ENCODE data around the gene OCA2. TPM values are rescaled to one million over a fixed set of nuclear protein-coding genes. Genes with fewer than 3 reads are reported as not detected.

The OCA2 gene
- total RNA-seq, 6 experiments from 2014 or later = 0.07 to 0.13 (median 0.12) TPM; not detected in 3

- ATAC-seq (no peak), DNase-seq (no peak)
- WGBS (ENCODE audit: insufficient coverage, low coverage, low lambda C conversion rate, missing lambda C conversion rate) = 58% methylated on average over 7 of the region's 7 CpGs
- H3K36me3 ChIP-seq = no peaks in the 10 kb centered on the region
- intact Hi-C loops (cut with DNase I) = no loop called here
- no peaks in the 10 kb centered on the region for H3K4me1 ChIP-seq
- no peak for TF ChIP-seq POLR2A (IDR thresholded peaks at IDR 0.05)
- no peak for TF ChIP-seq CTCF (IDR thresholded peaks at IDR 0.05)
- no peaks in the 10 kb centered on the region for H3K9me3 ChIP-seq
- H3K27ac ChIP-seq = no peak overlapping the region
- no peak overlapping the region for H3K4me3 ChIP-seq
- H3K27me3 ChIP-seq = no peaks in the 10 kb centered on the region
Measured at GRCh38 chr15:27867861-27868260, 231.3 kb downstream of the OCA2 start.

GRCh38 chr15:27866505-27867165, 232.5 kb downstream of the OCA2 start:
- Histone ChIP-seq H3K36me3 (no peaks in the 10 kb centered on the region), H3K27ac (no peak overlapping the region), H3K9me3 (no peaks in the 10 kb centered on the region), H3K4me1 (no peaks in the 10 kb centered on the region), H3K4me3 (no peak overlapping the region), H3K27me3 (no peaks in the 10 kb centered on the region)
- no peak for ATAC-seq
- 56% methylated on average over 5 of the region's 10 CpGs for WGBS (ENCODE audit: insufficient coverage, low coverage, low lambda C conversion rate, missing lambda C conversion rate)
- no peak for TF ChIP-seq CTCF (IDR thresholded peaks at IDR 0.05)
- no peak for TF ChIP-seq POLR2A (IDR thresholded peaks at IDR 0.05)
- intact Hi-C loops (cut with DNase I) = no loop called here
- no peak for DNase-seq

- DNase-seq = no peak
- no peaks in the 10 kb centered on the region for H3K9me3 ChIP-seq
- no peak overlapping the region for H3K4me3 ChIP-seq
- H3K36me3 ChIP-seq = no peaks in the 10 kb centered on the region
- H3K27me3 ChIP-seq = no peaks in the 10 kb centered on the region
- no peaks in the 10 kb centered on the region for H3K4me1 ChIP-seq
- TF ChIP-seq POLR2A (IDR thresholded peaks at IDR 0.05) (no peak), CTCF (IDR thresholded peaks at IDR 0.05) (no peak)
- intact Hi-C loops (cut with DNase I) = no loop called here
- ATAC-seq = no peak
- WGBS (ENCODE audit: insufficient coverage, low coverage, low lambda C conversion rate, missing lambda C conversion rate) = no CpG with 5 or more reads among the region's 3 CpGs
- H3K27ac ChIP-seq = no peak overlapping the region
Measured at GRCh38 chr15:27865926-27866325, 233.2 kb downstream of the OCA2 start.

GRCh38 chr15:27865323-27865922, 233.7 kb downstream of the OCA2 start:
- TF ChIP-seq CTCF (IDR thresholded peaks at IDR 0.05) (no peak), POLR2A (IDR thresholded peaks at IDR 0.05) (no peak)
- Histone ChIP-seq H3K4me1 (no peaks in the 10 kb centered on the region), H3K36me3 (no peaks in the 10 kb centered on the region), H3K27me3 (no peaks in the 10 kb centered on the region), H3K4me3 (no peak overlapping the region), H3K27ac (no peak overlapping the region), H3K9me3 (no peaks in the 10 kb centered on the region)
- WGBS (ENCODE audit: insufficient coverage, low coverage, low lambda C conversion rate, missing lambda C conversion rate) = 76% methylated on average over 9 of the region's 12 CpGs
- intact Hi-C loops (cut with DNase I) = no loop called here
- ATAC-seq (no peak), DNase-seq (no peak)
